Gastroesophageal sphincter (tissue), 3 donors: ENCODE measurements around the gene PCNT.

Experiments used
- CTCF ChIP-seq, 4 experiments: fragments of 200-600 bp in 2 of 4; fragments of 450-650 bp in 2 of 4; sonication (generic) in 1 of 4; IDR thresholded peaks; one replicate each; pipeline ENCODE4 v1.5.1; 2017 to 2019; ENCODE audit warnings: antibody characterized with exemption in 4 of 4, mild to moderate bottlenecking in 2 of 4, moderate library complexity in 2 of 4
- EP300 ChIP-seq: sonication (generic); formaldehyde crosslinking; IDR thresholded peaks from one replicate; pipeline ENCODE4 v1.6.1; 2017; ENCODE audit warnings: antibody characterized with exemption, mild to moderate bottlenecking
- POLR2A ChIP-seq, 2 donors: fragments of 450-650 bp; IDR thresholded peaks; one replicate each; pipeline ENCODE4 v1.6.1; 2017; ENCODE audit warnings: antibody characterized with exemption in 2 of 2, mild to moderate bottlenecking in 2 of 2, moderate library complexity in 1 of 2

GRCh38 chr21:46284077-46284644 lies 39.8 kb upstream of the PCNT start:
- no peak for TF ChIP-seq EP300
- no peak for TF ChIP-seq CTCF (IDR thresholded peaks at IDR 0.05)
- no peak for TF ChIP-seq POLR2A (IDR thresholded peaks at IDR 0.05)
